PC-3 (cell line): ENCODE measurements around the gene NFYC. TPM values are rescaled to one million over a fixed set of nuclear protein-coding genes. Genes with fewer than 3 reads are reported as not detected.

Experiments used
- ATAC-seq: fragments of 200-7000 bp; cut with Tn5 transposase; 2 replicates; pipeline ENCODE4 v1.9.1; 2020; ENCODE audit warnings: mild to moderate bottlenecking, moderate library complexity
- BruUV-seq: library from RNA; stranded (reverse); fragments of 400-500 nt; replicated peaks from 2 replicates; lab custom pipeline; 2021; lab: Mats Ljungman, UMichigan
- CTCF ChIA-PET: fragments of 300-600 bp; sonication (Branson Sonifier 250); formaldehyde crosslinking; loops from one replicate; lab custom pipeline; 2022; ENCODE audit warnings: antibody characterized with exemption; lab: Charles Lee
- POLR2A ChIA-PET: fragments of 300-600 bp; sonication (Branson Sonifier 250); formaldehyde crosslinking; loops from one replicate; lab custom pipeline; 2022; ENCODE audit warnings: antibody characterized with exemption; ENCODE audit not compliant: unreplicated experiment; lab: Charles Lee
- DNase-seq: peaks from one replicate; pipeline ENCODE4 v3.0.0-alpha.2; 2015
- H2AFZ ChIP-seq: fragments of 300-600 bp; sonication (generic); 2 replicates; pipeline ENCODE4 v1.6.0; 2016; ENCODE audit warnings: antibody characterized with exemption, low read length
- H3F3A ChIP-seq: fragments of 300-600 bp; sonication (generic); one replicate; pipeline ENCODE4 v1.6.0; 2017; ENCODE audit warnings: antibody characterized with exemption, low read length, control low read depth, mild to moderate bottlenecking; ENCODE audit not compliant: unreplicated experiment
- H3K27ac ChIP-seq: fragments of 300-600 bp; sonication (generic); 2 replicates; pipeline ENCODE4 v1.5.1; 2016; ENCODE audit warnings: mild to moderate bottlenecking, low read length
- H3K27me3 ChIP-seq: fragments of 300-600 bp; sonication (generic); 2 replicates; pipeline ENCODE4 v1.6.1; 2016; ENCODE audit warnings: low read length, mixed read lengths
- H3K36me3 ChIP-seq: fragments of 300-600 bp; sonication (generic); 2 replicates; pipeline ENCODE4 v1.6.1; 2016; ENCODE audit warnings: low read depth, mixed run types, low read length, mixed read lengths
- H3K4me1 ChIP-seq: fragments of 300-600 bp; sonication (generic); 2 replicates; pipeline ENCODE4 v1.5.1; 2016; ENCODE audit warnings: low read length; ENCODE audit not compliant: insufficient read depth
- H3K4me2 ChIP-seq: fragments of 300-600 bp; sonication (generic); 2 replicates; pipeline ENCODE4 v1.6.0; 2016; ENCODE audit warnings: low read length
- H3K4me3 ChIP-seq: fragments of 300-600 bp; sonication (generic); 2 replicates; pipeline ENCODE4 v1.5.1; 2016; ENCODE audit warnings: mild to moderate bottlenecking, low read length, mixed read lengths
- H3K79me2 ChIP-seq: fragments of 300-600 bp; sonication (generic); 2 replicates; pipeline ENCODE4 v1.6.1; 2017; ENCODE audit warnings: low read length, mixed read lengths
- H3K9ac ChIP-seq: fragments of 300-600 bp; sonication (generic); 2 replicates; pipeline ENCODE4 v1.6.0; 2016; ENCODE audit warnings: mild to moderate bottlenecking, low read length
- H3K9me2 ChIP-seq: fragments of 300-600 bp; sonication (generic); replicated peaks from 2 replicates; pipeline ENCODE4 v1.6.1; 2016; ENCODE audit warnings: mixed run types, low read length, mixed read lengths
- H3K9me3 ChIP-seq: fragments of 300-600 bp; sonication (generic); 2 replicates; pipeline ENCODE4 v1.6.1; 2016; ENCODE audit warnings: low read length, mixed read lengths
- H4K20me1 ChIP-seq: fragments of 300-600 bp; sonication (generic); 2 replicates; pipeline ENCODE4 v1.6.1; 2016; ENCODE audit warnings: low read length, mixed read lengths
- EZH2 ChIP-seq: fragments of 300-600 bp; sonication (generic); IDR thresholded peaks from one replicate; pipeline ENCODE4 v1.6.1; 2017; ENCODE audit warnings: antibody characterized with exemption, mild to moderate bottlenecking, low read length; ENCODE audit not compliant: unreplicated experiment
- EZH2phosphoT487 ChIP-seq: fragments of 300-600 bp; sonication (generic); IDR thresholded peaks from 2 replicates; pipeline ENCODE4 v1.6.1; 2018; ENCODE audit warnings: mild to moderate bottlenecking, antibody characterized with exemption, low read length, borderline replicate concordance
- intact Hi-C: fragments of 100-400 bp; cut with micrococcal nuclease; formaldehyde crosslinking; loops from 2 replicates; pipeline ENCODE4 v1.9.0; 2023
- total RNA-seq: library from RNA; depleted of rRNA; stranded (reverse); fragments of >200 nt; gene quantifications from 2 replicates; pipeline ENCODE4 v1.2.3, GENCODE V29; 2014
- TF ChIP-seq, protein P1 (sequence below): fragments of 300-600 bp; sonication (generic); conservative IDR thresholded peaks from 2 replicates; pipeline ENCODE4 v1.5.1; 2017; ENCODE audit warnings: antibody characterized with exemption, low read depth, mild to moderate bottlenecking, low read length

Gene NFYC
- total RNA-seq, 1 experiment from 2014 or later, result 52.6 TPM

DNA sequence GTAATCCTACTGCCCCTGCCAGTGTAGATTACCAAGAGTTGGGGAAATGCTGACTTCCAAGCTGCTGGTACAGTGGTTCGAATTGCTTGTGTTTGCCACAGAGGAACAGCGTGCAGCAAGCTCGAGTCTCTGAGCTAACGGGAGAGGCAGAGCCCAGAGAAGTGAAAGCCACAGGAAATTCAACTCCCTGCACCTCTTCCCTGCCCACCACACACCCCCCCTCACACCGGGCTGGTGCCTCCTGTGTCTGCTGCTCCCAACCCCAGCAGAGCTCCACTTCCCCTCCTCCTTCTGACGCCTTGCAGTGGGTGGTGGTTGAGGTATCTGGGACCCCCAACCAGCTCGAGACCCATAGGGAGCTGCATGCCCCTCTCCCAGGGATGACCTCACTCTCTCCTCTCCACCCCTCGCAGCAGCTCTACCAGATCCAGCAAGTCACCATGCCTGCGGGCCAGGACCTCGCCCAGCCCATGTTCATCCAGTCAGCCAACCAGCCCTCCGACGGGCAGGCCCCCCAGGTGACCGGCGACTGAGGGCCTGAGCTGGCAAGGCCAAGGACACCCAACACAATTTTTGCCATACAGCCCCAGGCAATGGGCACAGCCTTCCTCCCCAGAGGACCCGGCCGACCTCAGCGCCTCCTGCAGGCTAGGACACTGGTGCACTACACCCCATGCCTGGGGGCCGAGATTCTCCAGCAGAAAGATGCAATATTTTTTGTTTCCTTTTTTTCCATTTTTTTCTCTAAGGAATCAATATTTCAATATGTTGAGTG, 79.0 kb downstream of the NFYC start:
- BruUV-seq, result no TSS peak
- Histone ChIP-seq H4K20me1 (no peaks in the 10 kb centered on the region), H3K4me1 (no peaks in the 10 kb centered on the region), H3K27me3 (no peaks in the 10 kb centered on the region), H3K27ac (no peak overlapping the region), H3K9ac (no peak overlapping the region), H3K79me2 (no peaks in the 10 kb centered on the region), H3K36me3 (peaks cover 27% of the 10 kb centered on the region; the same call in 1 of the 2 replicates), H3K4me3 (no peak overlapping the region), H2AFZ (no peak overlapping the region), H3K9me2 (no peaks in the 10 kb centered on the region), H3K4me2 (no peak overlapping the region), H3F3A (no peaks in the 10 kb centered on the region), H3K9me3 (no peaks in the 10 kb centered on the region)
- TF ChIP-seq, protein P1, sequence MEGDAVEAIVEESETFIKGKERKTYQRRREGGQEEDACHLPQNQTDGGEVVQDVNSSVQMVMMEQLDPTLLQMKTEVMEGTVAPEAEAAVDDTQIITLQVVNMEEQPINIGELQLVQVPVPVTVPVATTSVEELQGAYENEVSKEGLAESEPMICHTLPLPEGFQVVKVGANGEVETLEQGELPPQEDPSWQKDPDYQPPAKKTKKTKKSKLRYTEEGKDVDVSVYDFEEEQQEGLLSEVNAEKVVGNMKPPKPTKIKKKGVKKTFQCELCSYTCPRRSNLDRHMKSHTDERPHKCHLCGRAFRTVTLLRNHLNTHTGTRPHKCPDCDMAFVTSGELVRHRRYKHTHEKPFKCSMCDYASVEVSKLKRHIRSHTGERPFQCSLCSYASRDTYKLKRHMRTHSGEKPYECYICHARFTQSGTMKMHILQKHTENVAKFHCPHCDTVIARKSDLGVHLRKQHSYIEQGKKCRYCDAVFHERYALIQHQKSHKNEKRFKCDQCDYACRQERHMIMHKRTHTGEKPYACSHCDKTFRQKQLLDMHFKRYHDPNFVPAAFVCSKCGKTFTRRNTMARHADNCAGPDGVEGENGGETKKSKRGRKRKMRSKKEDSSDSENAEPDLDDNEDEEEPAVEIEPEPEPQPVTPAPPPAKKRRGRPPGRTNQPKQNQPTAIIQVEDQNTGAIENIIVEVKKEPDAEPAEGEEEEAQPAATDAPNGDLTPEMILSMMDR, result peak; percentile 28; the same call in 1 of the 2 replicates
- TF ChIP-seq EZH2phosphoT487, result no peak
- TF ChIP-seq EZH2, result no peak
- POLR2A ChIA-PET, result no interaction called here
- ATAC-seq (no peak), DNase-seq (no peak)
- CTCF ChIA-PET, result no interaction called here
- intact Hi-C loops, result loop anchor here (5.0 kb wide), 3 partner anchors 78 to 182 kb away; partner anchors contain the start of gene NFYC

DNA sequence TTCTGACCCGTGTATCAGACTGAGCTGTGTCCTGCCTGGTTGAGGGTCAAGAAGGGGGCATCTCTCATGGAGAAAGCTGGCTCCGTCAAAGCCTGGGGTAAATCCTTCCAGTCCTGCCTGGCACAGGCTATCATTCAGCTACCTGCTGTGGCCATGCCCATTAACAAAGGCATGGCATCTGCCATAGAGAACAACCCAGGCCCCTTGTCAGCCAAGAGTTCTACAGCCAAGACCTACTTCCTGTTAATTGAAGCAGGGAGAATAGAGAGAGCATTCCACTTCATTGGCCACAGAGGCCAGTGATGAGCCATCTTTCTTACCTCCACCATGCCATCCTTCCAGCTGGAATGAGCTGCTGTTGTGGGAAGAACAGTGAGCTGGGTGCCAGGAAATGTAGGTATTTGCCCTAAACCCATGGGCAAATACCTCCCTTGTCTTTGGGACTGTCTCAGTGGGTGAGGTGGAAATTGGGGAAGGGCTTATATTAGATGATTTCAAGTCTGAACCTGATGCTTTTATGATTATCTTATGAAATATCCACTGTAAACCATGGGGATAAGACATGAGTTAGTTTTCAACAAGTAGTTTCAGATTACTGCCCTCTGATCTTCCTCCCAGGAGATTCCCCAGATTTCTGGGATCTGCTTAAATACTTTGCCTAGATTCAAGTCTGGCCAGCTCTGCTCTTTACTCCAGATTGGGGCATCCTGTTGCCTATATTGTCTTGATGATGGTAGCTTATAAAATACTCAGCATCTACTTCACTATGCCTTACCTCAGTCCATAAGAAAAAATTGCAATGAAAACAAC, 80.8 kb downstream of the NFYC start:
- TF ChIP-seq EZH2phosphoT487, result no peak
- TF ChIP-seq, protein P1, result no peak
- no peak for TF ChIP-seq EZH2
- Histone ChIP-seq H3K27me3 (no peaks in the 10 kb centered on the region), H3K9me2 (no peaks in the 10 kb centered on the region), H3K9me3 (no peaks in the 10 kb centered on the region), H3K4me2 (no peak overlapping the region), H3K27ac (no peak overlapping the region), H3K4me3 (no peak overlapping the region), H4K20me1 (no peaks in the 10 kb centered on the region), H3K9ac (no peak overlapping the region), H2AFZ (no peak overlapping the region), H3K36me3 (peaks cover 10% of the 10 kb centered on the region; the same call in 1 of the 2 replicates), H3K4me1 (no peaks in the 10 kb centered on the region), H3F3A (no peaks in the 10 kb centered on the region), H3K79me2 (no peaks in the 10 kb centered on the region)
- intact Hi-C loops, result loop anchor here (5.0 kb wide), 3 partner anchors 80 to 180 kb away; partner anchors contain the start of gene NFYC
- POLR2A ChIA-PET, result no interaction called here
- CTCF ChIA-PET, result no interaction called here
- no TSS peak for BruUV-seq
- ATAC-seq (no peak), DNase-seq (no peak)
